KG1 (cell line): ENCODE measurements around the gene KATNAL2.
A peak's percentile ranks its signal among the peaks of the same experiment; 100 is the strongest.

Source experiments
- DNase-seq: peaks from one replicate; lab custom pipeline; 2025; lab: John Stamatoyannopoulos, UW

KATNAL2 gene, protein sequence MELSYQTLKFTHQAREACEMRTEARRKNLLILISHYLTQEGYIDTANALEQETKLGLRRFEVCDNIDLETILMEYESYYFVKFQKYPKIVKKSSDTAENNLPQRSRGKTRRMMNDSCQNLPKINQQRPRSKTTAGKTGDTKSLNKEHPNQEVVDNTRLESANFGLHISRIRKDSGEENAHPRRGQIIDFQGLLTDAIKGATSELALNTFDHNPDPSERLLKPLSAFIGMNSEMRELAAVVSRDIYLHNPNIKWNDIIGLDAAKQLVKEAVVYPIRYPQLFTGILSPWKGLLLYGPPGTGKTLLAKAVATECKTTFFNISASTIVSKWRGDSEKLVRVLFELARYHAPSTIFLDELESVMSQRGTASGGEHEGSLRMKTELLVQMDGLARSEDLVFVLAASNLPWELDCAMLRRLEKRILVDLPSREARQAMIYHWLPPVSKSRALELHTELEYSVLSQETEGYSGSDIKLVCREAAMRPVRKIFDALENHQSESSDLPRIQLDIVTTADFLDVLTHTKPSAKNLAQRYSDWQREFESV

DNA sequence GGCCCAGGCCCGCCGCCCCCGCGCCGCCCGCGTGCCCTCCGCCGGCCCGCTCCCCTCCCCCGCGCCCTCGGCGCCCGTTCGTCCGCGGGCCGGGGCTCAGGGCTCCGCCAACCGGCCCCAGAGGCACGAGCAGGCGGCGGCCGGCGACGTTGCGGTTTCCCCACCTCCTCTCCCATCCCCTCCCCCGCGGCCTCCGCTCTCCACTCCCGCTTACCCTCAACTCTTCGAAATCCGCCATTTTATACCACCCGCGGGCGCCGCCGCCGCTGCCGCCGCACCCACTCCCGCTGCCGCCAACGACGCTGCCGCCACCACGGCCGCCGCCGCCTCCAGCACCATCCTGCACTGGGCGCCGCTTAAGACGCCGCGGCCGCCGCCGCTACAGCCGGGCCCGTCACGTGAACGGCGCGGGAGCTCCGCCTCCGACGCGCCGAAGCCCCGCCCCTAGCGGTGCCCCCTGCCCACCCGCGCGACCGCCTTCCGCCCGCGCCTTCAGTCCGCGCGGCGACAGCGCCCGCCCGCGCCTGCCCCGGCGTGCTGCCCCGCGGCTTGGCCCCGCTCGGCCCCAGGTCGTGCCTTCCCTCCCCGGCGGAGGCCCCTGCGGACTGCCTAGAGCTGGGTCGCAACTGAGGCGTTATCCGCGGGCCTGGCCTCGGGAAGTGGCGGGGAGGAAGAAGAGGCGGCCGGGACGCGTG lies at the start of gene KATNAL2, which contains the start of gene PIAS2:
KATNAL2 (plus strand) TSS at position 495 of the 695 bp plus-strand sequence. CDS start 29,271 bp downstream, outside the sequence.
PIAS2 (minus strand) TSS at position 400 of the 695 bp plus-strand sequence; CDS start at position 238, 162 bp downstream.
- DNase-seq: peak; percentile 62

DNA sequence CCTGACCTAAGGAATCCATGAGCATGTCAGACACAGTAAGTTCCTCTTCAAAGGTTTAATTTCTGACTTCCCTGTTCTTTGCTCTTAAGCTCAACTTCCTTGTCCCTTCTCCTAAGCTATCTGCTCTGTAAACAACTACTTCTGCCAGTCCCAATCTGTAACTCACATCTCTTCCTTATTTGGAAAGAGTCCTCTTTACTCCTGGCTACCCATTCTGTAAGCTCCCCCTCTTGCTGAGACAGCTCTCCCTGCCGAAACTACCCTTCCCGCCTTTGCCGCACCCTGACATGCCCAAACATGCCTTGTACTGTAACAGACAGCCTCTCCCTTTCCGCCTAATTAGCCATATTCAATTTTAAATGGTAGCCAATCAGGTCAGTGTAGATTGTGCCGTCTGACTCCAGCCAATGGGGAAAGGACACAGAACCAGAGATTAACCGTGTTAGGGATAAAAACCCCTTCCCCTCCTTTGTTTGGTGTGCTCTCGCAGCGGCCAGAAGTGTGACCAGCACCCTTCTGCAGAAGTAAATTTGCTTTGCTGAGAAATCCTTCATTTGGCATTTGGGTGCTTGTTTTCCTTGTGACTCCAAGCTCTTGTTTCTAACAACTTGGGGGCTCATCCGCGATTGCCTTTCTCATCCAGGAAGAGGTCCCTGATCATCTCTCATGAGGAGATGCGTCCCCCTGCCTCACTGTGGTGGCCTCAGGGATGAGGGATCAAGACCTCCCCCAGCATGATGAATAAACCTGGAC lies 49.1 kb upstream of the KATNAL2 start:
- DNase-seq: no peak

DNA sequence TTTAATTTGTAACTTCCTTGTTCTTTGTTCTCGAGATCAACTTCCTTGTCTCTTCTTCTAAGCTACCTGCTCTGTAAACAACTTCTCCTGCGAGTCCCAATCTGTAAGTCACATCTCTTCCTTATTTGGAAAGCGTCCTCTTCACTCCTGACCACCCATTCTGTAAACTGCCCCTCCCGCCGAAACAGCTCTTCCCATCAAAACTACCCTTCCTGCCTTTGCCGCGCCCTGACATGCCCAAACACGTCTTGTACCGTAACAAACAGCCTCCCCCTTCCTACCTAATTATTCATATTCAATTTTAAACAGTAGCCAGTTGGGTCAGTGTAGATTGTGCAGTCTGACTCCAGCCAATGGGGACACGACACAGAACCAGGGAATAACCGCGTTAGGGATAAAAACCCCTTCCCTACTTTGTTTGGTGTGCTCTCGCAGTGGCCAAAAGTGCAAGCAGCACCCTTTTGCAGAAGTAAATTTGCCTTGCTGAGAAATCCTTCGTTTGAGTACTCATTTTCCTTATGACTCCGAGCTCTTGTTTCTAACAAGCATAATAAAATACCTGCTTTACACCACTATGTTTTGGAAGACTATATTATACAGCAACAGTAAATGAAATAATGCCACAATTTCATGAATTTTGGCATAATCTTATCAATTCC lies 39.9 kb upstream of the KATNAL2 start:
- no peak for DNase-seq

DNA sequence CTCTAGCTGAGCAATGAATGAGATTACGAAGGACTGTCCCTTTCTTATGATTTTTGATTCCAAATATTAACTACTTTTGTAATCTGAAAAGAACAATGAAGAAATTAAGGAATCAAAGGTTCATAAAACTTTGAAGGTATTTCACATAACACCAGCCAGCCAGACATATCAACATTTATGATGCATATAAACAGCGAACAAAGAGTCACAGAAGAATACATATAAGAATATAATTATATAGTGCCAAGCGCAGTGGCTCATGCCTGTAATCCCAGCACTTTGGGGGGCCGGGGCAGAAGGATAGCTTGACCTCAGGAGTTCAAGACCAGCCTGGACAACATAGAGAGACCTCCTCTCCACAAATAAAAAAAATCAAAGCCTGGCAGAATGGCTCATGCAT lies 34.2 kb upstream of the KATNAL2 start:
- DNase-seq: no peak

DNA sequence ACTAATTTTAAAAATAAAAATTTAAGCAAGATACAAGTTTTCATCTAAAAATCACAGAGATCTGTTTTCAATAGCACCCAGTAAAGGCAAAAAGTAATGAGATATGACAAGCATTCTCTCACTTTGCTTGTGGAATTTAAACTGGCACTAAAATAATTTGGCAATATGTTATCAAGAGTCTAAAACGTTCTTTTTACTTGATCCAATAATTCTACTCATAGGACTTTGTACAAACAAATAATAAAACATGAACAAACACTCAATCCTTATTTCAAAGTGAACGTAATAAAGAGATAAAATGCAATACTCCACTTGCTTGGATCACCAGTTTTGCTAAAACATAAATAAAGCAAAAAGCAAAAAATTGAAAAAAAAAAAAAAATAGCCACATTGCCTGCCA lies 30.5 kb upstream of the KATNAL2 start:
- no peak for DNase-seq

DNA sequence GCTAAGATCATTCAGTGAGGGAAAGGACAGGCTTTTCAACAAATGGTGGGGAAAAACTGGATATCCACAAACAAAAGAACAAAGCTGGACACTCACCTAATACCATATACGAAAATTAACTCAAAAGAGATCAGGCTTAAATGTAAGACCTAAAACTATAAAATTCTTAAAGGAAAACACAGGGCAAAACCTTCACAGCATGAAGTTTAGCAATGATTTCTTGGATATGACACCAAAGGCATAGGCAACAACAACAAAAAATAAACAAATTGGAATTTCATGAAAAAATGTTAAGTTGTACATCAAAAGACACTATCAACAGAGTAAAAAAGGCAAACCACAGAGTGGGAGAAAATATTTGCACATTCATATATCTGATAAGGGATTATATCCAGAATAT lies 28.4 kb upstream of the KATNAL2 start:
- no peak for DNase-seq

DNA sequence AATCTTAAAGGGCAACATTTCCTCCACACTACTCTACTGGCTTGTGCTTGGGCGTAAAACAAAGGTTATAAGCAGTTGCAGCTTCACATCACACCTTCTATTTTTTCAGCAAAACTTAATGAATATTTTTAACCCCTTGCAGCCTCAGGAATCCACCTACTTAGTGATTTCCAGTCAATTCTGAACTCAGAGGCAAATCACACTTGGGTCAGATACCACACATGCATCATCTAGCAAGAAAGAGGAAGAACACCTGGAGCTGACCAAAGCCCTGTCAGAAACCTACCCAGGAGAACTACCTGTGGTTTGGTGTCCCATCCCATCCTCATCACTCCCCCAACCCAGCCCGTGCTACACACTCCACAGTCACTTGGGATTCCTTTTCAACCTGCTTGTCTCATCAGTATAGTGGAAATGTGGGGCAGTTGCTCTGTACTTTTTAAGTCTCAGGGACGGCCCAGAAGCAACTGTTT lies 25.6 kb upstream of the KATNAL2 start:
- no peak for DNase-seq

DNA sequence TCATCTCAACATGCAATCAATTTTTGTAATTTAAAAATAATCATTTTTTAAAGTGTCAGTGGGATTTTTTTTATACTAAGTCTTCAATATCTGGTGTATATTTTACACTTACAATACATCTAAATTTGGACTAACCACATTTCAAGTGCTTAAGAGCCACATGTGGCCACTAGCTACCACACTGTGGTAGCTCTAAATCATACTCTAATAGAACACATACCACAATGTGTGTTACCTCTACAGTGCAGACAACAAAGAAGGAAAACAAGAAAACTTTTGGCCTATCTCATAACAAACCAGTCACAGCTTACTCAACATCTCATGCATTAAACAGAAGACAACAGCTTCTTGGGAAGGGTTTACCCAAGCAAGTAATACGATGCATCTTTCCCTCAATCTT lies 24.6 kb upstream of the KATNAL2 start:
- DNase-seq: no peak

DNA sequence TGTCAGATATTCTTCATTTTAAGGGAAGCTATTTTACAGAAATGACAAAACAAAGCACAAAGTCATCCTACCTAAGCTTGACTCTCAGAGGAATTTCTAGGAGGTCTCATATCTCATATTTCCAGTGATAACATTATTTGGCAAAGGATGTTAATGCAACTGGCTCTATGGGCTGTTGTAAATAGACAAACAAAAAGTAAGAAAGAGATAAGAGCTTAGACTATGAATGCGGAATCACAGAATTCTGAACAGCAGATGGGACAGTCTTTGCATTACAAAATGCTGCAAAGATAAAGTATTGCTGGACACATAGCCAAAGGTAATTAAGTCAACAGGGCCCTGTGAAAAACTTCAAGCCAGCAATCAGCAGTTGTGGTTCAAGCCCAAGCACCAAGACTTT lies 24.0 kb upstream of the KATNAL2 start:
- DNase-seq: no peak

DNA sequence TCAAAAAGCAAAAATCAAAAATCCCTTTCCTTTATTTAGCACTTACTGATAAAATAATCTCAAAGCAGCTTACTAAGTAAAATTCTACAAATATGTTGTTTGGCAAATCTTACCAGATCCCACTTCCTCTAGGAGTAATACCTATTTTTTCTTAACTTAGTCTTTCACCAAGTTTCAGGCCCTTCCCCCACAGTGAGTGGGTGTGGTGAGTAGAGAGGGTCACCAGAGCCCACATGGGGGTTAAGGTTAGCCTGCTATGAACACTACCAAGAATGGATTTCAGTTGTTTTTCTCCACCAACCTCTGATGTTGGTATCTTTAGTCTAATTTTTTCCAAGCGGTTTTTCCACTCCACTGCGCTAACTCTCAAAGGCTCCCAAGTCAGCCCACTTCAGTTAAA lies 23.3 kb upstream of the KATNAL2 start:
- DNase-seq: no peak

DNA sequence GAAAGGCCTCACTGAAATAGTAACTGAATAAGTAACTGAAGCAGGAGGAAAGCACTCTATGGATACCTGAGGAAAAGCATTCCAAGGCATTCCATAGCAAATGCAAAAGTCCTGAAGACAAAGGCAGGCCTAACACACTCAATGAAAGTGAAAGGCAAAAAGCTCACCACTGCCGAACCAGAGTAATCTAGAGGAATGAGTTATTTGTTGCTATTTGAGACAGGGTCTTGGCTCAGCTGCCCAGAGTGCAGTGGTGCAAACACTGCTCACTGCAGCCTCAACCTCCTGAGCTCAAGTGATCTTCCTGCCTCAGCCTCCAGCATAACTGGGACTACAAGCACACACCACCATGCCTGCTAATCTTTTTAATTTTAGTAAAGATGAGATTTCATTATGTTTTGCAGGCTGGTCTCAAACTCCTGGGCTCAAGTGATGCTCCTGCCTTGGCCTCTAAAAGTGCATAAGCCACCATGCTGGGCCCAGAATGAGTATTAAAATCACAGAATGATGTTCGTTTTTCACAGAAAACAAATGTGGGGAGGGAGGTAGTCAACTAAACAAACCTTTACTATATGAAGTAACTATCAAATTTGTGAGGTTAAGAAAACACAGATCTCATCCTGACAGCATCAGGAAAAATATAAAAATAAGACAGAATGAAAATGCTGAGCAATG lies 18.0 kb upstream of the KATNAL2 start:
- no peak for DNase-seq

DNA sequence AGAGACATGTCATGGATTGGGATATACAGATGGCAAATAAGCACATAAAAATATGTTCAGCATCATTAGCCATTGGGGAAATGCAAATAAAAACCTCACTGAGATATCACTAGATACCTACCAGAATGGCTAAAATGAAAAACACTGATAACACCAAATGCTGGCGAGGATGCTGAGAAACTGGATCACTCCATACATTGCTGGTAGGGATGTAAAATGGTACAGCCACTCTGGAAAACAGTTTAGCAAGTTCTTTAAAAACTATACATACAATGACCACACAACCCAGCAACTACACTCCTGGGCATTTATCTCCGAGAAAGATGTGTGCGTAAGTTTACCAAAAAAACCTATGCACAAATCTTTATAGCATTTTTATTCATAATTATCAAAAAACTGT lies 14.0 kb upstream of the KATNAL2 start:
- no peak for DNase-seq

DNA sequence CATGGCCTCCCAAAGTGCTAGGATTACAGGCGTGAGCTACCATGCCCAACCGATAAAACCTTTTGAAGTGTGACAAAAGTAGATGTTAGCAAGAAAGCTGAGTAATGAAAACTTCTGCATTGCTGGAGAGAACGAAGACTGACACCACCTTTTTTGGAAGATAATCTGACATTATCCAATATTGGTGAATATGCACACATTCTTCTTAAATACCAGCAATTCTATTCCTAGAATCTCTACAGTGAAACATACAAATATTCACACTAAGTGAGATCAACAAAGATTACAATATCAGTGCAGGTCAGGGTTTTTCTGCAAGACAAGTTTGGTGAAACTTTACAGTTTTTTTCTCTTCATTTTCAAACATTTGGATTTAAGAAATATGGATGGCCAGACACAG lies 7.9 kb upstream of the KATNAL2 start:
- DNase-seq: no peak

DNA sequence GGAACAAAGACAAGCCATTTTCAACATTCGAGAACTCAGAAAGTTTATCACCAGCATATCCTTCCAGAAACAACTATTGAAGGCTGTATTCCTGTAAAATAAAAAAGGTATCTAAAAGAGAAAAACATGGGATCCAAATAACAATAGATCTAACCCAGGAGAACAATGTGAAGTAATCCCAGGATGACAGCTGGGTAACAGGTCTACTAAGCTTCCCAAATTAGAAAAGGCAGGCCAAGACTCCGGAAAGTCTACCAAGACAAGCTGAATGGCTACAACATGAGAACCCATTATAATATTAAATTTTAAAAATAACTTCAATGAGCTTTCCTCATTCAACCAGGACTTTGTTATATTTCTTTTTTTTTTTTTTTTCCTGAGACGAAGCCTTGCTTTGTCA lies 6.5 kb upstream of the KATNAL2 start:
- no peak for DNase-seq

DNA sequence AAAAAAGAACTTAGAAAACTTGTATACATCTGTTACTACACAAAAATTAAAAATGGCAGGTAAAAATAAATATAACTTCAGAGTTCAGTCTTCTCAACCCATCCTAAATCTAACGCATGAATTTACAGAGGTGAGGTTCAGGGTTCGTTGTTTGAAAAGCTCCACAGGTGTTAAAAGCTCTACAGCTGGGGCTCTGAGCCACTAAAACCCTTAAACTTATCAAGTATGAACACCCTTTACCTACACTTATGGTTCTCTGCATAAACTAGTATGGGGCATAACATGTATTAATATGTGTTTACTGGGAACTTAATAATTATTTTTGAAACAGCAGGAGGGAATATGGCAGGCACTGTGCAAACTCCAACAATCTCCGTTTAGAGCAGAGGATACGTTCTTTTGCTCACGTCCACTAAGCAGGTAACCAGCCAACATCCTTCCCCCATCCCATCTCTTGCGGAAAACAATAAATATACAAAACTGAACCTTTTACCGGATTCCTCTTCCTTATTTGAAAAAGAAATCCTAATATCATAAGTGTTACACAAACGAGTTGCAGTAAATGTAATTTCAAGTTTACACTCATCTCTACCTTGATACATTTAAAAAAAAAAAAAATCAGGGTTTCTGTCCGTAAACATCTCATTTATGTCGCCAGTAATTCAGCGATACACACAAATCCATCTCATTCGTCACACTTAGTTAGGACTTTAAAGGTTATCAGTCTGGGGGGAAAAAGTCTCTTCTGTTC lies 1.4 kb upstream of the KATNAL2 start:
- DNase-seq: no peak

DNA sequence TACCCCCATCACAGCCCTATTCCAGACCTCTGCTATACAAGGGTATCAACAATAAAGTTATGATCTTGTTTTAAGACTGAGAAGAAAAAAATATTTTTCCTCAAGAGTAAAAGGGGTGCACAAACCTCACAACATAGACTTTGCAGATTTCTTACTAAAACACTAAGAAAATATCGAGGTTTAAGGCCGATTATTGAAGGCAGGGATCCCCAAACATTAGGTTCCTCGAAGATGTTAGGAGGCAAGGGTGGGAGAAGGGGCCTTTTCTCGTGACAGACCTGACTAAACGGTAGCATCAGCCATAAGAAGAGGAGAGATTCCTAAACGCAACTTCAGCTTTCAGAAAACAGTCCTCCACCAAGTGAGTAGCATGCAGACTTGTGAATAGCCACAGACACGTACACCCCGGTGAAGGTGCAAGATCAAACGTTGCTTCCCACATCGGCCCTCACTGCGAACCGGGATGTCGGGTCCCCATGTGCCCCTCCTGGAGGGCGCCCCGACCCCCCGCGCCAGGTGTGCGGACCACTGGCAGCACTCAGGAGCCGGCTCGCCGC lies 773 bp upstream of the KATNAL2 start:
- peak; percentile 32 for DNase-seq

DNA sequence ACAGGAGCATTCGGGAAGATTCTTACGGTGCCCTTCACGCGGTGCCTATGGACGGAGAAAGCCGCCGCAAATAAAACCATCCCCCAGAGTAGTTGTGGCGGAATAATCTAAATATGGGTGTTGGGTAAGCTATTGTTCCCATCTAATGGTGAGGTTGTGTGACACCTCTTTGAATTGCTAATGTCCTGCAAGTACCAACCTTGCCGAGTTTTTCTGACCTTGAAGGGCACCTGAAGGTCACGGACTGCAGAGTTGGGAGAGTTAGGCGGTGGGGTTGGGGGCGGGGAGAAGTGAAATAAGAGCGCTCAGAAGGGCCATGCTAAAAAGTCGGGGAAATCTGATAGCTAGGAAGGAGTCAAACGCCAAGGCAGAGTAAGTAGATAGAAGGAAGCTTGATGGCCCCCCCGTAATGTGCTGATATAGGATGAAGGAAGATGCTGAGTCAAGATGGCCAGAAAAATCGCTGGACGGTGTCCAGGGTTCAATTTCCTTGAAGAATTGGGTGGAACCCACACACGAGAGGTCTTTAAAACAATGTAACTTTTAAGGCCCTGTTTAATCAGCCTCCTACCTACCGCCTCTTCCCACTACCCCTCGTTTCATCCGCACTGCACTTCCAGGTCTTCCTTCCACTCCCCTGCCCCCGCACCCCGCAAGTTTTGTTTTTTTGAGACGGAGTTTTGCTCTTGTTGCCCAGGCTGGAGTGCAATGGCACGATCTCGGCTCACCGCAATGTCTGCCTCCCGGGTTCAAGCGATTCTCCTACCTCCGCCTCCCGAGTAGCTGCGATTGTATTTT lies 600 bp downstream of the KATNAL2 start:
- DNase-seq: no peak

DNA sequence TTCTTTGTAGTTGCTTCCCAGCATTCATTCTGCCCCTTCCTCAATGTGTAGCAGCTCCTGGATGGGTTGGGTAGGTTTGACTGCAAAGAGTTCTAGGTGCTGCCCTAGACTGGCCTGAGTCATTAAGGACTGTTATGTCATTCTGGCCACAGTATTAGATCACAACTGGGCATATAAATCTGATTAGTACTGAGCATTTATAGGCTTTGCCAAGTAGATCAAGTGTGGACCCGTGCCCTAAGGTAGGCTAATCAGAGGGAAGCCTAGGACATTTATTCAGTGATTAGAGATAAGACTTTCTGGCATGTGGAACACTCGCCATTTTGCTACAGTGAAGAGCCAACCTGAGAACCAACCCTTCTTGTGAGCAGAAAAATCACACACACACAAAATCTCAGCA lies 2.7 kb downstream of the KATNAL2 start:
- DNase-seq: no peak

DNA sequence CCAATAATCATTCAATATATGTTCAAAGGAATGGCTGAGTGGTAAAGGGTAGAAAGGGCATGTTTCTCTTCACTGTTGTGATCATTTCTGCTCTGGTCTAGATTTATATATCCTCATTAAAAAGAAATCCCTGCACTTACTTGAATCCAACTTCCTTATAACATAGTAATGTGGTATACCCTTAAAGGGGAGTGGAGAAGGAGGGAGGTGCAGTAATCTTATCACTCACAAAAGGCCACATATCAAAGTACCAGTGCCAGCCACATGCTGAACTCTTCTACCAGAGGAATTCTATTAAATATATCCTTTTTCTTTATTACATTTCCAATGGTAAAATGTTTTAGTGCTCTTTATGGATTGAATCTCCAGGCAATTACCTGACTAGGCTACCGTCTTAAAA lies 3.3 kb downstream of the KATNAL2 start:
- no peak for DNase-seq
